ENCODE measurements around the gene SNRNP27. TPM values are rescaled to one million over a fixed set of nuclear protein-coding genes. Genes with fewer than 3 reads are reported as not detected.

The SNRNP27 gene
- total RNA-seq, 1 experiment from 2014 or later, result 46.5 TPM

DNA sequence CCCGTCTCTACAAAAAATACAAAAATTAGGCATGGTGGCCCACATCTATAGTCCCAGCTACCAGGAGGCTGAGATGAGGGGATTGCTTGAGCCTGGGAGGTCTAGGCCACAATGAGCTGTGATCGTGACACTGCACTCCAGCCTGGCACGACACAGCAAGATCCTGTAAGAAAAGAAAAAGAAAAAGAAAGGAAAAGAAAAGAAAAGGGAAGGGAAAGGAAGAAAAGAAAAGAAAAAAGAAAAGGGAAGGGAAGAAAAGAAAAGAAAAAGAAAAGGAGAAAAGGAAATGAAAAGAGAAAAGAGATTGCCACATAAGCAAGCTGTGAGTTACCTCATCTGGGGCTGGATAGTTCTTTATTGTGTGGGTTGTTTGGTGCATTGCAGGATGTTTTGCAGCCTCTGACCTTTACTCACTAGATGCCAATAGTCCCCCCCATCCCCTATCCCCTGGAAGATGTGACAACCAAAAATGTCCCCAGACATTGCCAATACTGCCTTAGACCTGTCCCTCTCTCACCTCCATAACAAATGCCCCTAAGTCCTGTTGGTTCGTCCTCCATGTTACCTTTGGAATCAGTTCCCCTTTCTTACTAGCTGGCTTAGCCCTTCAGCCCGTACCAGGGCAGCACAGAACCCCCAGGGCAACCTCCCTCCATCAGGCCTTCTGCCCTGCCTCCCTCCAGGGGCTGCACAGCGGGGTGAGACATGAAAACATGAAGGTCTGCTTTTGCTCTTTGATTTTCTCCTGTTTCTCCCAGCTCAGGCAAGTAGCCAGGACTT, 58.8 kb downstream of the SNRNP27 start:
- Histone ChIP-seq H3K27me3 (no peaks in the 10 kb centered on the region), H3K36me3 (no peaks in the 10 kb centered on the region)
- no peak for DNase-seq

GRCh38 chr2:69954084-69954483, 60.3 kb downstream of the SNRNP27 start:
- DNase-seq, result no peak
- no peaks in the 10 kb centered on the region for H3K9me3 ChIP-seq
- no peak overlapping the region for H3K4me3 ChIP-seq
- H3K27me3 ChIP-seq, result no peaks in the 10 kb centered on the region
- no peaks in the 10 kb centered on the region for H3K36me3 ChIP-seq

More for the DNA sequence above, 58.8 kb downstream of the SNRNP27 start:
- Histone ChIP-seq H3K9me3 (no peaks in the 10 kb centered on the region), H3K4me3 (no peak overlapping the region)

Other genes with a start within 250 kb of the SNRNP27 start
- gene ANXA4, start 151.8 kb upstream of the SNRNP27 start, total RNA-seq (2014; rRNA removed; shearing (Covaris generic); ENCODE audit: low replicate concordance), result 40.6 and 40.7 TPM in 2 replicates
- gene GMCL1, start 64.3 kb upstream of the SNRNP27 start, total RNA-seq (2014; rRNA removed; shearing (Covaris generic); ENCODE audit: low replicate concordance), result 2.2 and 4.6 TPM in 2 replicates
- gene MXD1, start 21.2 kb downstream of the SNRNP27 start, total RNA-seq (2014; rRNA removed; shearing (Covaris generic); ENCODE audit: low replicate concordance), result 2.5 and 3.6 TPM in 2 replicates
- gene ASPRV1, start 67.7 kb downstream of the SNRNP27 start, total RNA-seq (2014; rRNA removed; shearing (Covaris generic); ENCODE audit: low replicate concordance), result 0.95 and 2.4 TPM in 2 replicates
- 92.9 and 104 TPM in 2 replicates for gene PCBP1, start 193.5 kb downstream of the SNRNP27 start, total RNA-seq (2014; rRNA removed; shearing (Covaris generic); ENCODE audit: low replicate concordance)

All from MG63 (cell line).